Body of pancreas (tissue), 4 donors: ENCODE results near the gene HCN3. TPM values are rescaled to one million over a fixed set of nuclear protein-coding genes. Genes with fewer than 3 reads are reported as not detected.

ENCODE experiments used
- ATAC-seq: fragments of 150-250 bp; one replicate; pipeline ENCODE4 v1.9.1; 2016
- DNase-seq, 4 donors: peaks; one replicate each; pipeline ENCODE4 v3.0.0-alpha.2; 2019
- H3K27ac ChIP-seq, 4 donors: fragments of 200-600 bp; sonication (generic); 1 replicate in 3 of 4; 2 replicates in 1 of 4; pipeline versions ENCODE4 v1.5.1 to v1.6.1; 2016 to 2019; ENCODE audit warnings: mild to moderate bottlenecking in 1 of 4, mixed read lengths in 1 of 4, moderate library complexity in 1 of 4
- H3K27me3 ChIP-seq, 2 donors: fragments of 200-600 bp; sonication (generic); one replicate each; pipeline ENCODE4 v1.6.0; 2016; ENCODE audit warnings: mild to moderate bottlenecking in 1 of 2
- H3K36me3 ChIP-seq, 2 donors: fragments of 200-600 bp; sonication (generic); replicated peaks in 1 of 2; 2 replicates each; pipeline ENCODE4 v1.5.1; 2016; ENCODE audit warnings: low read depth in 2 of 2; ENCODE audit not compliant: insufficient read depth in 1 of 2
- H3K4me1 ChIP-seq: fragments of 200-600 bp; sonication (generic); one replicate; pipeline ENCODE4 v1.6.0; 2016
- H3K4me3 ChIP-seq, 2 donors: fragments of 200-600 bp; sonication (generic); 1 replicate in 1 of 2; 2 replicates in 1 of 2; pipeline ENCODE4 v1.5.1; 2016 to 2019
- H3K9me3 ChIP-seq, 3 donors: fragments of 200-600 bp; sonication (generic); 1 replicate in 2 of 3; 2 replicates in 1 of 3; pipeline ENCODE4 v1.5.1; 2016
- POLR2A ChIP-seq, 3 donors: fragments of 450-650 bp; IDR thresholded peaks; one replicate each; pipeline ENCODE4 v1.6.1; 2016; ENCODE audit warnings: antibody characterized with exemption in 3 of 3, mild to moderate bottlenecking in 2 of 3
- WGBS, 2 donors: methylation state at CpG; one replicate each; pipeline ENCODE4 v1.1.5; 2017; 5-methylcytosine and 5-hydroxymethylcytosine counted together
- intact Hi-C: fragments of 100-400 bp; cut with DNase I; formaldehyde crosslinking; loops from one replicate; pipeline ENCODE4 v1.15.1; 2023
- total RNA-seq, 2 donors: library from RNA; depleted of rRNA; stranded (reverse); fragments of >200 nt; gene quantifications; one replicate each; pipeline ENCODE4 v1.1.0, GENCODE V29; 2016
- TF ChIP-seq, protein P1 (sequence below), 7 experiments: fragments of 450-650 bp in 4 of 7; fragments of 200-600 bp in 3 of 7; sonication (generic) in 3 of 7; IDR thresholded peaks; one replicate each; pipeline ENCODE4 v1.5.1; 2016 to 2019; ENCODE audit warnings: antibody characterized with exemption in 7 of 7

Gene HCN3
- total RNA-seq, 2 donors from 2014 or later = 1.3 to 2.9 TPM

DNA sequence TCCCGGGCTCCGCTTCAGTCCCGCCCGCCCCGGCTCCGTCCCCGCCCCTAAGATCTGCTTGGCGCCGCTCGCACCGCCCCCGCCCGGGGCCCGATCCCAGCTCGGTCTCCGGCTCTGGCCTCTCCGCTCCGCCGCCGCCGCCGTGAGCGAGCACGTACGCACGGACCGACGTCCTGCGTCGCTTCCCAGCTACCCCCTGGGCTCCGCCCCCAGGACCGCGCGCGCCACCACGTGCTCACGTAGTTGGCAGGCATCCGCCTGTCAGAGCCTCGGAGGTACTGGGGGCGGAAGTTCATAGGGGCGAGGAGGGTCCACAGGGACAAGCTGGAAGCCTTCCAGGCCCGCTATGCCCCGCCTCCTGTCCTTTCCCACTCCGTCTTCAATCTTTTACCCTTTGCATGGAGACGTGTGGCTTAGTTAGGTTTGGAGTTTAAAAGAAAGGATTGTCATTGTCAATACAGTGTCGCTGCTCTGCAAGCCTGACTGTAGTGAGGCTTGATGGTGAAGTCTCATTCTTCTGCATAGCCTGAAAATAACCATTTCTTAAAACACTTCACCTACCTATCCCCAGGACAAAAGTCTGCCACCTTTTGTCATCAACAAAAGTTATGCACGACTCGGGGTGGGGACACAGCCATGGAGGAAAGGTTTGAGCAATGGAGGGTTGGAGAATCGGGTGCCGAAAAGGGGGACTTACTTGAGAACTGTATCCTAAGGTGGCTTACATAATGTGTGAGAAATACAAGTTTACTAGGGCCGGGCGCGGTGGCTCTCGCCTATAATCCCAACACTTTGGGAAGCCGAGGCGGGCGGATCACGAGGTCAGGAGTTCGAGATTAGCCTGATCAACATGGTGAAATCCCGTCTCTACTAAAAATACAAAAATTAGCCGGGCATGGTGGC, 3.7 kb upstream of the HCN3 start, which contains the start of gene CLK2:
Gene CLK2 (minus strand): TSS at position 162 of the 903 bp plus-strand sequence. CDS start 2,527 bp downstream, outside the sequence.
- peaks cover 8 to 17% of the 10 kb centered on the region in 2 donors for H3K36me3 ChIP-seq
- TF ChIP-seq POLR2A (IDR thresholded peaks at IDR 0.05) = peak; percentile 52 to 83 (median 66)
- TF ChIP-seq, protein P1, sequence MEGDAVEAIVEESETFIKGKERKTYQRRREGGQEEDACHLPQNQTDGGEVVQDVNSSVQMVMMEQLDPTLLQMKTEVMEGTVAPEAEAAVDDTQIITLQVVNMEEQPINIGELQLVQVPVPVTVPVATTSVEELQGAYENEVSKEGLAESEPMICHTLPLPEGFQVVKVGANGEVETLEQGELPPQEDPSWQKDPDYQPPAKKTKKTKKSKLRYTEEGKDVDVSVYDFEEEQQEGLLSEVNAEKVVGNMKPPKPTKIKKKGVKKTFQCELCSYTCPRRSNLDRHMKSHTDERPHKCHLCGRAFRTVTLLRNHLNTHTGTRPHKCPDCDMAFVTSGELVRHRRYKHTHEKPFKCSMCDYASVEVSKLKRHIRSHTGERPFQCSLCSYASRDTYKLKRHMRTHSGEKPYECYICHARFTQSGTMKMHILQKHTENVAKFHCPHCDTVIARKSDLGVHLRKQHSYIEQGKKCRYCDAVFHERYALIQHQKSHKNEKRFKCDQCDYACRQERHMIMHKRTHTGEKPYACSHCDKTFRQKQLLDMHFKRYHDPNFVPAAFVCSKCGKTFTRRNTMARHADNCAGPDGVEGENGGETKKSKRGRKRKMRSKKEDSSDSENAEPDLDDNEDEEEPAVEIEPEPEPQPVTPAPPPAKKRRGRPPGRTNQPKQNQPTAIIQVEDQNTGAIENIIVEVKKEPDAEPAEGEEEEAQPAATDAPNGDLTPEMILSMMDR (IDR thresholded peaks at IDR 0.05) = peak in 1 of 7 experiments; percentile 12
- intact Hi-C loops = no loop called here
- peak within 1 kb of the TSS; percentile 90 to 97 (median 94) for H3K27ac ChIP-seq
- peak within 1 kb of the TSS; percentile 73 to 98 for H3K4me3 ChIP-seq
- DNase-seq = peak; percentile 95 to 96 (median 96)
- peaks cover 33% of the 10 kb centered on the region for H3K4me1 ChIP-seq
- ATAC-seq = peak; percentile 86
- H3K27me3 ChIP-seq = no peaks in the 10 kb centered on the region
- 16 to 31% methylated on average over 23 to 36 of the region's 61 CpGs for WGBS, 2 donors
- H3K9me3 ChIP-seq = no peaks in the 10 kb centered on the region

DNA sequence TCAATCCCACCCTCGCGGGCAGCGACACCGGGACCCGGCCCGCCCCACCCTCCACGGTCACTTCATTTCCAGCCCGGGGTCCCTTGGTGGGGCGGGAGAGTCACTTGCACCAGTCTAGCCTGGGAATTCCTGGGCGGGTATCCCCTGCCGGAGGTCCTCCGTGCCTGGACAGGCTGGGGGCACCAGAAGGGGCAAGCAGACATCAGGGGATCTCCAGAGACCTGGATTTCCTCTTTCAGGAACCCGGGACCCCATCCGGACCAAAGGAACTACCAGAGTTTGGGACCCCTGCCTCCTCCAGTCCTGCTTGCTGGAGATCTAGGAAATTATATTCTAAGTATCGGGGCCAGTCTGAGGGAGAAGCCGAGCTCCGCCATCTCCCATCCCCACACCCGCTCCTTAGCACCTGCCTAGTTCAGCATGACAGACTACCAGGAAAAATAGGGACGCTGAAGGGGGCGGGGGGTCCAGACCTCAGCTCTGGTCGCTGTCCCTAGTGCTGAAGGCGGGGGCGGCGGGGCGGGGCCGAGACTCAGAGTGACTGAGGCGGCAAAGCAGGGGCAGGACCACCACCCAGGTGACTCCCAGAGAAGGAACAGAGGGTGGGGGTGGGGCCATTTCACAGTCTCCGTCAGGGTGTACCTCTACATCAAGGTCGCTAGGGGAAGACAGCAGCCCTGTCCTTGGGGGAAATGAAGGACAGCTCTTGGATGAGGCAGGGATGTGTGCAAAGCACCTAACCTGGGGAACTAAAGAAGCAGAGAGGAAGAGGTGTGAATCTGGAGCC, 832 bp downstream of the HCN3 start:
- intact Hi-C loops = no loop called here
- H3K36me3 ChIP-seq = no peaks in the 10 kb centered on the region

DNA sequence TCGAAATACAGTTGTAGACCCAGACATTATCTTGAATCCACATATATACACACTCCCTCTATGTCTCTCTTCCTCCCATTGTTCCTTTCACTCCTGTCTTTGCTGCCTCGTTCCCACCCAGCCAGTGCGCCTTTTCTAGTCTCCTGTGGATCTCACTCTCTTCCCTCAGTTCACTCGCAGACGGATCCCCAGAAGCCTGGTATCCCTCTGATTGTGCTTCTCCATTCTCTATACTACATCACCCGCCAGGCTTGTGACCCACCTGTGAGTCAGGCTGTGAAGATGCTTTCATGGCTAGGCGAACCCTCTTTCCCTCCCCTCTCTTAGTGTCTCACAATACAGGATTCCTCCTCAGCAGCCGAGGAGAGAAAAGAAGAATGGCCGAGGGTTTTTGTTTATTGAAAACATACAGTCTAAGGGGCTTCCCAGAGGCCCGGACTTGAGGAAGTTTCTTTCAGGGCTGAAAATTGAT, 1.5 kb downstream of the HCN3 start:
- no peak overlapping the region for H3K4me3 ChIP-seq
- H3K27me3 ChIP-seq = no peaks in the 10 kb centered on the region
- DNase-seq (no peak), ATAC-seq (no peak)
- no peak overlapping the region for H3K27ac ChIP-seq
- WGBS, 2 donors = 53 to 60% methylated on average over 10 of the region's 10 CpGs
- peaks cover 13% of the 10 kb centered on the region for H3K4me1 ChIP-seq
- TF ChIP-seq POLR2A (IDR thresholded peaks at IDR 0.05) = no peak
- TF ChIP-seq, protein P1 (IDR thresholded peaks at IDR 0.05) = no peak
- H3K36me3 ChIP-seq = no peaks in the 10 kb centered on the region
- no peaks in the 10 kb centered on the region for H3K9me3 ChIP-seq
- intact Hi-C loops = no loop called here

More for the DNA sequence above, 832 bp downstream of the HCN3 start:
- ATAC-seq = peak; percentile 2
- DNase-seq = peak; percentile 56 to 72 (median 60)
- no peaks in the 10 kb centered on the region for H3K9me3 ChIP-seq
- H3K4me3 ChIP-seq = peak overlapping the region; percentile 46 to 88
- TF ChIP-seq, protein P1 (IDR thresholded peaks at IDR 0.05) = peak in 3 of 7 experiments; percentile 24 to 31 (median 26)
- no peak for TF ChIP-seq POLR2A (IDR thresholded peaks at IDR 0.05)
- WGBS, 2 donors = 1% methylated on average over 14 to 29 of the region's 29 CpGs
- peak overlapping the region; percentile 8 to 66 (median 26) for H3K27ac ChIP-seq
- H3K4me1 ChIP-seq = peaks cover 14% of the 10 kb centered on the region
- no peaks in the 10 kb centered on the region for H3K27me3 ChIP-seq

DNA sequence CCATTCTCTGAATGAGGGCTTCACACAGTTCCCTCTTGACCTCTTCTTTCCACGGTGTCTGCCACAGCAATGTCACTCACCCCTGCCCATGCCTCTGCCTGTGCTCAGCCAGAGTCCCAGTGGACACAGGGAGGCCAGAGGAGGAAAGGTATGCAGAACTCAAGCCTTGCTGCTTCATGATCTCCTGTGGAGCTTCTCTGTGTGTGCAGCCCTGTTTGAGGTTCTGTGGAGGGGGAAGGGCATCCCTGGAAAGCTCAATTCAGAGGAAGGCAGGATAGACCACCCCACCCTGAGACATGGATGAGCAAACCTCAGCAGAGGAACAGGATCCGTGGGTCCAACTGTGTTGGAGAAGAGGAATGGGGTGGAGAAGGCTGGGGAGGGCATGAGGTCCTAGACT, 2.0 kb downstream of the HCN3 start:
- no peak overlapping the region for H3K4me3 ChIP-seq
- 77 to 83% methylated on average over 2 of the region's 2 CpGs for WGBS, 2 donors
- TF ChIP-seq, protein P1 (IDR thresholded peaks at IDR 0.05) = no peak
- no peak for TF ChIP-seq POLR2A (IDR thresholded peaks at IDR 0.05)
- H3K4me1 ChIP-seq = peaks cover 10% of the 10 kb centered on the region
- no peaks in the 10 kb centered on the region for H3K9me3 ChIP-seq
- intact Hi-C loops = no loop called here
- no peaks in the 10 kb centered on the region for H3K36me3 ChIP-seq
- ATAC-seq = no peak
- no peak for DNase-seq
- H3K27ac ChIP-seq = no peak overlapping the region
- H3K27me3 ChIP-seq = no peaks in the 10 kb centered on the region
